Uterus (tissue), 4 donors: ENCODE measurements around the gene LCP2. TPM values are rescaled to one million over a fixed set of nuclear protein-coding genes. Genes with fewer than 3 reads are reported as not detected.

Experiments
- DNase-seq, 2 donors: peaks; one replicate each; pipeline ENCODE4 v3.0.0-alpha.2; 2019 to 2020
- H3K27ac ChIP-seq, 2 donors: fragments of 200-600 bp; sonication (generic); 1 replicate in 1 of 2; 2 replicates in 1 of 2; pipeline ENCODE4 v1.5.1; 2016 to 2018
- H3K27me3 ChIP-seq, 2 donors: fragments of 200-600 bp; sonication (generic); one replicate each; pipeline ENCODE4 v1.5.1; 2018 to 2019; ENCODE audit warnings: control low read depth in 1 of 2
- H3K36me3 ChIP-seq, 2 donors: fragments of 200-600 bp; sonication (generic); one replicate each; pipeline ENCODE4 v1.5.1; 2019; ENCODE audit warnings: control low read depth in 1 of 2
- H3K4me1 ChIP-seq, 2 donors: fragments of 200-600 bp; sonication (generic); one replicate each; pipeline ENCODE4 v1.5.1; 2018 to 2019; ENCODE audit warnings: control low read depth in 1 of 2
- H3K4me3 ChIP-seq, 2 donors: fragments of 200-600 bp; sonication (generic); 1 replicate in 1 of 2; 2 replicates in 1 of 2; pipeline ENCODE4 v1.5.1; 2018 to 2019; ENCODE audit warnings: mild to moderate bottlenecking in 1 of 2
- H3K9me3 ChIP-seq, 2 donors: fragments of 200-600 bp; sonication (generic); one replicate each; pipeline ENCODE4 v1.5.1; 2019; ENCODE audit warnings: control low read depth in 1 of 2
- POLR2A ChIP-seq, 2 donors: fragments of 450-650 bp; IDR thresholded peaks; one replicate each; pipeline ENCODE4 v1.6.1; 2016; ENCODE audit warnings: antibody characterized with exemption in 2 of 2, mild to moderate bottlenecking in 1 of 2, moderate library complexity in 1 of 2
- intact Hi-C: fragments of 100-400 bp; cut with DNase I; formaldehyde crosslinking; loops from one replicate; pipeline ENCODE4 v1.15.1; 2023; ENCODE audit warnings: low total_unique reads
- total RNA-seq, 4 donors: library from RNA; depleted of rRNA in 3 of 4; stranded (reverse); fragments of >200 nt in 3 of 4; gene quantifications; one replicate each; pipeline versions ENCODE4 v1.1.0 to v1.2.4, GENCODE V29; 2014 to 2023
- TF ChIP-seq, protein P1 (sequence below), 4 experiments: fragments of 200-600 bp in 2 of 4; fragments of 450-650 bp in 2 of 4; sonication (generic) in 2 of 4; IDR thresholded peaks; one replicate each; pipeline ENCODE4 v1.5.1; 2016 to 2019; ENCODE audit warnings: antibody characterized with exemption in 4 of 4, mild to moderate bottlenecking in 2 of 4, moderate library complexity in 1 of 4
- donor health status: DM: yes; HTN: yes; CAD: no.

Gene LCP2
- total RNA-seq, 4 donors from 2014 or later = 1.3 to 19.1 (median 11.2) TPM

DNA sequence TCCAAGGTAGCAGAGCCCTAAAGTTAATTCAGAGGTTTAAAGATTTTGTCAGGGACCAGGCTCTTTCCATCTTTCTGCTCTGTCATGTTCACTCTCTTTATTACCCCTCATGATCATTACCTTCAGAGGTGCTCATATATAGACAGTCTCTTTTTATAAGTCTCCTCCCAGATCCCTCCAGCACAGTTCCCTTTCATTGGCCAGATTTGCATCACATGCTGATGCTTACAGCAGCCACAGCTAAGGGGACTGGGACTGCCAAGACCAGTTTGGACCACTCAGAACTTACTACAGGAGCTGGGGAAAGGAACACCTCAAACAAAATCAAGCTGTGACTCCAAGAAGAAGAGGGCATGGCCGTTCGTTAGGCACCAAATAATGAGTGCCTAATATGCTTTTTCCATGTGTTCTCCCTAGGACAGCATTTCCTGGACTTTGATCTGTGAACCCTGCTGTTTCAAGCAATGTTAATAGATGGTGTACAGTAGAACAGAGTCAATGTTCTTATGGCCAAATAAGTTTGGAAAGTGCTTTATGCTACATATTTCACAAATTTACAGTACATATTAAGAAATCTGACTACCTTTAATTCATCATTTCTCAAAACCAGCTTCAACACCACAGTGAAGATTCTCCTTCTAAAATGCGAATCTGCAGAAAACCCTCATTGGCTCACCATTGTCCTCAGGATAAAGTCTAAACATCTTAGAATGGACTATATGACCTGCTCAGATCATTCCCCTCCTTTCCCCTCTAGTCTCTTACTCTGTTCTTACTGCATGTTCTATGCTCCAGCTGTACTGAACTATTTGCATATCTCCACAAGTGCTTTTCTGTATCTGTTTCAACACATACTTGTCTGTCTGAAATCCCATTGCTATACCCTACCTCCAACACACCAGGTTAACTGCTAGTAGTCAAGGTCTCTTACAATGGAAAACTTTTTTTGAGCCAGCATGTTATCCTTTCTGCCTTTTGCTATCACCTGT is 61.4 kb downstream of the LCP2 start:
- H3K4me3 ChIP-seq = no peak overlapping the region
- intact Hi-C loops = no loop called here
- TF ChIP-seq, protein P1, sequence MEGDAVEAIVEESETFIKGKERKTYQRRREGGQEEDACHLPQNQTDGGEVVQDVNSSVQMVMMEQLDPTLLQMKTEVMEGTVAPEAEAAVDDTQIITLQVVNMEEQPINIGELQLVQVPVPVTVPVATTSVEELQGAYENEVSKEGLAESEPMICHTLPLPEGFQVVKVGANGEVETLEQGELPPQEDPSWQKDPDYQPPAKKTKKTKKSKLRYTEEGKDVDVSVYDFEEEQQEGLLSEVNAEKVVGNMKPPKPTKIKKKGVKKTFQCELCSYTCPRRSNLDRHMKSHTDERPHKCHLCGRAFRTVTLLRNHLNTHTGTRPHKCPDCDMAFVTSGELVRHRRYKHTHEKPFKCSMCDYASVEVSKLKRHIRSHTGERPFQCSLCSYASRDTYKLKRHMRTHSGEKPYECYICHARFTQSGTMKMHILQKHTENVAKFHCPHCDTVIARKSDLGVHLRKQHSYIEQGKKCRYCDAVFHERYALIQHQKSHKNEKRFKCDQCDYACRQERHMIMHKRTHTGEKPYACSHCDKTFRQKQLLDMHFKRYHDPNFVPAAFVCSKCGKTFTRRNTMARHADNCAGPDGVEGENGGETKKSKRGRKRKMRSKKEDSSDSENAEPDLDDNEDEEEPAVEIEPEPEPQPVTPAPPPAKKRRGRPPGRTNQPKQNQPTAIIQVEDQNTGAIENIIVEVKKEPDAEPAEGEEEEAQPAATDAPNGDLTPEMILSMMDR (IDR thresholded peaks at IDR 0.05) = no peak
- no peak for TF ChIP-seq POLR2A (IDR thresholded peaks at IDR 0.05)
- H3K9me3 ChIP-seq = no peaks in the 10 kb centered on the region
- no peaks in the 10 kb centered on the region for H3K36me3 ChIP-seq
- H3K27me3 ChIP-seq = no peaks in the 10 kb centered on the region
- H3K4me1 ChIP-seq = no peaks in the 10 kb centered on the region
- DNase-seq = no peak
- no peak overlapping the region for H3K27ac ChIP-seq

DNA sequence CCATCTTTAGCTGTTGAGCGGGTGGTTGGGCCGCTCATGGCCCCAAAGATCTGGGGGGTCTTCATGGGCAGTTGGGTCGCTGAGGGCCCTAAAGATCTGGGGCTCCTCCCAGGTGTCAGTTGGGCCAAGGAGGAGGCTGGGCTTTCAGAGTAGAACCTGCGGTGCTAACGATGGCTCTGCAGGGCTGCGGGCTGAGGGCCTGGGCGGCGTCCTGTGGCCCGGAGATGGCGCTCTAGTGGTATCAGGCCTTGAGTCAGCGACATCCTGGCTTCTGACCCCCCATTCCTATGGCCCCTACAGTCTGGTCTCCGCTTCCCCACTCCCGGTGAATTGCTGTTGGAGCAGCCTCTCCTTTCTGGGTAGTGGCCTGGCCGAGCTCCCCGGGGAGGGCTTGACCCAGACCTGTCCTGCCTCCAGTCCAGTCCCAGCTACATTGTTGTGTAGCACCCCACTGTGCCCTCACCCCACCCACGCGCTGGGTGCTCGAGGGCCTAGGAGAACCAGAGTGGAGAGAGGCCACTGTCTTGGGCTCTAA is 64.2 kb downstream of the LCP2 start:
- DNase-seq = no peak
- H3K9me3 ChIP-seq = no peaks in the 10 kb centered on the region
- H3K27me3 ChIP-seq = no peaks in the 10 kb centered on the region
- no peak overlapping the region for H3K27ac ChIP-seq
- no peak overlapping the region for H3K4me3 ChIP-seq
- no peaks in the 10 kb centered on the region for H3K4me1 ChIP-seq
- intact Hi-C loops = no loop called here
- no peak for TF ChIP-seq POLR2A (IDR thresholded peaks at IDR 0.05)
- TF ChIP-seq, protein P1 (IDR thresholded peaks at IDR 0.05) = no peak
- H3K36me3 ChIP-seq = no peaks in the 10 kb centered on the region

DNA sequence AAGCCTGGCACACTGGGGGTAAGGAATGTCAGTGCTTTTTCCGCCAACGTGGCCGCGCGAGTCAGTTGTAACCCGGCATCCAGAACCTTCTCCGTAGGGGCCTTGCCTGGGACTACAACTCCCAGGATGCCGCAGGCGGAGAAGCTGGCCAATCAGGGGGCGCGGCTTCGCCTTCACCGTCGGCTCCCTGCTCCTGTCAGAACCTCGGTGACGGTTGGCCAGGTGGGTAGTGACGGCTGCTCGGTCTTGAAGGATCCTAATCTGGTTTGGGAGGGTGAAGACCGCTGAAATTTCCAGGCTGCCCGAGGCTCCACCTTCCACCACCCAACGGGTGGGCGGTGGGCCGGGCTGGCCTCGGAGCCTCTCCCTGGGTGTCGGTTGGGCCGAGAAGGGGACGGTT is 64.8 kb downstream of the LCP2 start, which contains the start of gene C5orf58:
Gene C5orf58 (plus strand): TSS at position 200 of the 400 bp plus-strand sequence. CDS start 1,992 bp downstream, outside the sequence.
- intact Hi-C loops = no loop called here
- Histone ChIP-seq H3K27me3 (no peaks in the 10 kb centered on the region), H3K27ac (no peak within 1 kb of the TSS), H3K4me3 (no peak within 1 kb of the TSS), H3K36me3 (no peaks in the 10 kb centered on the region), H3K4me1 (no peaks in the 10 kb centered on the region), H3K9me3 (no peaks in the 10 kb centered on the region)
- TF ChIP-seq, protein P1 (IDR thresholded peaks at IDR 0.05) = no peak
- no peak for TF ChIP-seq POLR2A (IDR thresholded peaks at IDR 0.05)
- DNase-seq = no peak

DNA sequence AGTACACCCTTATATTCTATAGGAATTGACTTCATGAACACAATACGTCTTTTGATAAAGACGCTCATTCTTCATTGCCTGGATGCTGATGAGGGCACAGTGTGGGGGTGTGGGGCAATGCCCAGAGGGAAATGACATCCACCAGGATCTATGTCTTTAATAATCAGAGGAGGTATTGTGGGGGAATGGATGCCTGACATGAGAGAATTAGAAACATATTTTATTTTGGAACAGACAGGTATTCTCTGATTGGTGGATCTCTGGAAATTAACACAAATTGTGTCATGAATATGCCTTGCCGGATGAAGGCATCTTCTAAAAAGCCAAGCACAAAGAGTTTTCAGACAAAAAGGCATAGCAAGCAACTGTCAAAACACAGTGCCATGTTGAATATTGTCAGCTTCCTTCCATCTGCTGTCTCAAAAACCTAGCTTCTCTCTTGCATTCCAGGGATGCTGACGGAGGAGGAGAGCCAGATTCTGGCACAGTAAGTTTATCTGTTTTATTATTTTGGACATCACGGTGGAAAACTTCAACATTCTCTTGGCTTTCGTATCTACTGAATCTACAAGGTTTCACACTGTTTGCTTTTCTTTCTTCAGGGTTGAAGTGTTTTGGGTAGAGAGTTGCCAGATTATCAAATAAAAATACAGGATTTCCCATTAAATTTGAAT is 68.7 kb downstream of the LCP2 start:
- H3K27me3 ChIP-seq = no peaks in the 10 kb centered on the region
- no peak for DNase-seq
- TF ChIP-seq, protein P1 (IDR thresholded peaks at IDR 0.05) = no peak
- TF ChIP-seq POLR2A (IDR thresholded peaks at IDR 0.05) = no peak
- H3K27ac ChIP-seq = peak overlapping the region; percentile 12 to 60
- no peaks in the 10 kb centered on the region for H3K4me1 ChIP-seq
- intact Hi-C loops = loop anchor here (10.0 kb wide), 1 partner anchor 396 kb away; no protein-coding TSS in a partner anchor
- no peak overlapping the region for H3K4me3 ChIP-seq
- no peaks in the 10 kb centered on the region for H3K36me3 ChIP-seq
- no peaks in the 10 kb centered on the region for H3K9me3 ChIP-seq
